Measurements from ENCODE around the gene SERF1B.
"Not testable (repeated sequence)": the region's sequence is repeated elsewhere in the genome, so short reads cannot be mapped to it uniquely, and the experiment has no call there.

Gene SERF1B

GRCh38 chr5:70025106-70025844 lies at the start of gene SERF1B:
SERF1B (plus strand) TSS chr5:70025251; CDS start chr5:70025452, 201 bp downstream.
- DNase-seq (ENCODE audit: low read depth in 2 of 2), result not testable (repeated sequence)

- DNase-seq (ENCODE audit: low read depth in 2 of 2), result not testable (repeated sequence)
Measured at GRCh38 chr5:69991713-69992112, 33.3 kb upstream of the SERF1B start.

- DNase-seq (ENCODE audit: low read depth in 2 of 2), result not testable (repeated sequence)
Measured at GRCh38 chr5:69995535-69995934, 29.5 kb upstream of the SERF1B start.

- not testable (repeated sequence) for DNase-seq (ENCODE audit: low read depth in 2 of 2)
Measured at GRCh38 chr5:70020660-70021059, 4.4 kb upstream of the SERF1B start.

- DNase-seq (ENCODE audit: low read depth in 2 of 2), result not testable (repeated sequence)
Measured at GRCh38 chr5:70025845-70026145, 744 bp downstream of the SERF1B start.

GRCh38 chr5:70031204-70031603 lies 6.2 kb downstream of the SERF1B start:
- not testable (repeated sequence) for DNase-seq (ENCODE audit: low read depth in 2 of 2)

- not testable (repeated sequence) for DNase-seq (ENCODE audit: low read depth in 2 of 2)
Measured at GRCh38 chr5:70041411-70041810, 16.4 kb downstream of the SERF1B start.

- DNase-seq (ENCODE audit: low read depth in 2 of 2), result not testable (repeated sequence)
Measured at GRCh38 chr5:70049790-70050142, 24.7 kb downstream of the SERF1B start.

GRCh38 chr5:70056289-70056942 lies 31.4 kb downstream of the SERF1B start:
- not testable (repeated sequence) for DNase-seq (ENCODE audit: low read depth in 2 of 2)

- DNase-seq (ENCODE audit: low read depth in 2 of 2), result not testable (repeated sequence)
Measured at GRCh38 chr5:70057140-70057539, 32.1 kb downstream of the SERF1B start.

GRCh38 chr5:70077632-70078031 lies 52.6 kb downstream of the SERF1B start:
- DNase-seq (ENCODE audit: low read depth in 2 of 2), result not testable (repeated sequence)

GRCh38 chr5:70088907-70089464 lies 63.9 kb downstream of the SERF1B start:
- not testable (repeated sequence) for DNase-seq (ENCODE audit: low read depth in 2 of 2)

- DNase-seq (ENCODE audit: low read depth in 2 of 2), result not testable (repeated sequence)
Measured at GRCh38 chr5:70091776-70092175, 66.7 kb downstream of the SERF1B start.
